HG02798 (cell line): Measurements from ENCODE around the gene SHC2.

Source experiments
- ATAC-seq: cut with Tn5 transposase; IDR thresholded peaks from one replicate; pipeline ENCODE4 v1.9.1; 2021; ENCODE audit warnings: mild to moderate bottlenecking; ENCODE audit not compliant: unreplicated experiment, poor library complexity

SHC2 gene

GRCh38 chr19:460877-461720, at the start of gene SHC2:
Gene SHC2 (minus strand): TSS chr19:461033. CDS start chr19:460996, 37 bp downstream.
- ATAC-seq, result no peak

- no peak for ATAC-seq
Measured at GRCh38 chr19:508204-509150, 47.6 kb upstream of the SHC2 start.

GRCh38 chr19:507286-508203, 46.7 kb upstream of the SHC2 start, which contains the start of gene TPGS1:
Gene TPGS1 (plus strand): TSS chr19:507497. CDS start chr19:507507, 10 bp downstream.
- peak; percentile 66 for ATAC-seq

GRCh38 chr19:506404-507285, 45.8 kb upstream of the SHC2 start:
- ATAC-seq, result peak; percentile 76

GRCh38 chr19:504616-505015, 43.8 kb upstream of the SHC2 start:
- ATAC-seq, result no peak

- ATAC-seq, result no peak
Measured at GRCh38 chr19:501646-502045, 40.8 kb upstream of the SHC2 start.

GRCh38 chr19:498977-499623, 38.3 kb upstream of the SHC2 start:
- ATAC-seq, result no peak

- ATAC-seq, result no peak
Measured at GRCh38 chr19:498511-498891, 37.7 kb upstream of the SHC2 start.

- ATAC-seq, result no peak
Measured at GRCh38 chr19:497869-498510, 37.2 kb upstream of the SHC2 start.

GRCh38 chr19:497491-497868, 36.6 kb upstream of the SHC2 start:
- no peak for ATAC-seq

- no peak for ATAC-seq
Measured at GRCh38 chr19:496986-497385, 36.2 kb upstream of the SHC2 start.

GRCh38 chr19:496112-496665, 35.4 kb upstream of the SHC2 start, which contains the start of gene MADCAM1:
Gene MADCAM1 (plus strand): TSS chr19:496486. CDS start chr19:496500, 14 bp downstream.
- ATAC-seq, result no peak

- ATAC-seq, result no peak
Measured at GRCh38 chr19:495402-496111, 34.7 kb upstream of the SHC2 start.

GRCh38 chr19:495081-495401, 34.2 kb upstream of the SHC2 start:
- no peak for ATAC-seq

GRCh38 chr19:494171-495080, 33.6 kb upstream of the SHC2 start:
- no peak for ATAC-seq
